Lower leg skin (tissue), 3 donors: Measurements from ENCODE around the gene RUNX2.

ENCODE experiments used
- CTCF ChIP-seq, 3 donors: fragments of 450-650 bp; IDR thresholded peaks; one replicate each; pipeline ENCODE4 v1.5.1; 2016; ENCODE audit warnings: antibody characterized with exemption in 3 of 3, mild to moderate bottlenecking in 3 of 3, moderate library complexity in 2 of 3
- POLR2A ChIP-seq, 2 donors: fragments of 450-650 bp; IDR thresholded peaks; one replicate each; pipeline ENCODE4 v1.6.1; 2016 to 2017; ENCODE audit warnings: antibody characterized with exemption in 2 of 2, mild to moderate bottlenecking in 1 of 2, moderate library complexity in 1 of 2

GRCh38 chr6:45592991-45593390, 264.9 kb downstream of the RUNX2 start:
- TF ChIP-seq CTCF (IDR thresholded peaks at IDR 0.05) (no peak), POLR2A (IDR thresholded peaks at IDR 0.05) (no peak)
